Esophagus muscularis mucosa (tissue), 4 donors: ENCODE measurements around the gene ADGRB2.

Experiments used
- CTCF ChIP-seq, 3 experiments: fragments of 200-600 bp in 2 of 3; fragments of 450-650 bp in 1 of 3; sonication (generic) in 2 of 3; IDR thresholded peaks; one replicate each; pipeline ENCODE4 v1.5.1; 2017 to 2019; ENCODE audit warnings: antibody characterized with exemption in 3 of 3, mild to moderate bottlenecking in 2 of 3, moderate library complexity in 1 of 3
- EP300 ChIP-seq: sonication (generic); formaldehyde crosslinking; IDR thresholded peaks from one replicate; pipeline ENCODE4 v1.6.1; 2017; ENCODE audit warnings: antibody characterized with exemption
- POLR2A ChIP-seq: fragments of 450-650 bp; IDR thresholded peaks from one replicate; pipeline ENCODE4 v1.6.1; 2017; ENCODE audit warnings: antibody characterized with exemption, moderate library complexity, mild to moderate bottlenecking, low read depth

- TF ChIP-seq CTCF (IDR thresholded peaks at IDR 0.05) = no peak
- TF ChIP-seq EP300 = no peak
- no peak for TF ChIP-seq POLR2A
These were observed 1.4 kb upstream of the ADGRB2 start for GRCh38 chr1:31765516-31765915.
